GM12891 (cell line): Measurements from ENCODE around the gene EYS.

Experiments used
- POLR2A ChIP-seq: IDR thresholded peaks from 2 replicates; pipeline ENCODE4 v1.6.1; 2011; ENCODE audit warnings: low read depth, low read length, control low read depth
- POLR2AphosphoS5 ChIP-seq: IDR thresholded peaks from 2 replicates; pipeline ENCODE4 v1.6.1; 2011; ENCODE audit warnings: low read depth, low read length, control low read depth
- POU2F2 ChIP-seq: IDR thresholded peaks from 2 replicates; pipeline ENCODE4 v1.6.1; 2011; ENCODE audit warnings: low read depth, mild to moderate bottlenecking, control low read depth, low read length, moderate library complexity
- SPI1 ChIP-seq: IDR thresholded peaks from 2 replicates; pipeline ENCODE4 v1.6.1; 2011; ENCODE audit warnings: low read depth, low read length, control low read depth

DNA sequence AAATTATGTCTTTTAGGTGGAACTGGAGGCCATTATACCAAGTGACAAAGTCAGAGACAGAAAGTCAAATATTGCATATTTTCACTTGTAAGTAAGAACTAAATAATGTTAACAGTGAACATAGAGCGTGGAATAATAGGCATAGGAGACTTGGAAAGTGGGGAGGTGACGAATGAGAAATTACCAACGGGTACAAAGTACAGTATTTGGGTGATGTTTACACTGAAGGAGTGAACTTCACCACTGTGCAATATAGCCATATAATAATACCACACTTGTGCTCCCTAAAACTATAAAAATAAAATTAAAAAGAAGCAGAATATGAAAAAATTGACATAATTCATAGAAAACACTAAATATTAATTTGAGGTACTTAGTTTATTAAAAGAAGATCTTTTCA is 14.9 kb downstream of the EYS start:
- no peak for TF ChIP-seq POLR2A
- no peak for TF ChIP-seq POLR2AphosphoS5
- no peak for TF ChIP-seq SPI1
- no peak for TF ChIP-seq POU2F2
